ENCODE measurements around the gene MRPL2.

GRCh38 chr6:43097502-43097901 lies 38.3 kb upstream of the MRPL2 start:
- TF ChIP-seq POLR2A (IDR thresholded peaks at IDR 0.05) (no peak), POLR2AphosphoS5 (IDR thresholded peaks at IDR 0.05) (no peak), CTCF (IDR thresholded peaks at IDR 0.05 in 8 of 11, conservative IDR thresholded peaks at IDR 0.05 in 3 of 11) (no peak)
